Measurements from ENCODE around the gene C11orf87. TPM values are rescaled to one million over a fixed set of nuclear protein-coding genes. Genes with fewer than 3 reads are reported as not detected.

The C11orf87 gene
- total and polyA plus RNA-seq, 2 donors (not counting 1 experiment from before 2014, with no cell fraction given), result 0.34 TPM; not detected in 1

DNA sequence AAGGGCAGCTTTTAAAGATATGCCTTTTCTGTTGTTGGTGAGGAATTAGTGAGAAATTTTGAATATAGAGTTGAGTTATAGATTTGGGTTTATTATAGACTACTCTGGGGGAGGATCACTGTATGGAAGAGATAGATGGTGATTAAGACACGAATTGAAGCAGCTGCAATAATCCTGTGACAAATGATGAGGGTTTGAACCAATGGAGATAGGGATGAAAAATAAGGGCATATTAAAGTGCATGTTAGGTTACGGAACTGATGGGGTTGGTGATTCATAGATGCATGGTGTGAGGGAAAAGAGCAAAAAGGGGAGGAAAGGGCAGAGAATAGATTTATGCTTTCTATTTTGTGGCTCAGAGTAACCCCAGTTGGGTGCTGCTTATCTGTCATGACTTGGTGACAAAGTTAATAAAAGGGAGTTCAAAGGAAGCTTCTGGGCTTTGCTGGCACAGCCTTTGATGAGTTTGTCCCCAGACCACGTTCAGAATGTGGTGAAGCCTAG, 11.8 kb downstream of the C11orf87 start:
- H3K9ac ChIP-seq (ENCODE audit: insufficient read depth, low read length), result no peak overlapping the region
- H3K27me3 ChIP-seq (ENCODE audit: control insufficient read depth, insufficient read depth, low read length), result no peaks in the 10 kb centered on the region
- no peak overlapping the region for H3K4me2 ChIP-seq (ENCODE audit: extremely low read depth, insufficient read depth, low read length)
- H4K20me1 ChIP-seq (ENCODE audit: control insufficient read depth, extremely low read depth, insufficient read depth, low read length), result no peaks in the 10 kb centered on the region
- no peaks in the 10 kb centered on the region for H3K9me3 ChIP-seq (ENCODE audit: control insufficient read depth, insufficient read depth, low read depth, low read length)
- H2AFZ ChIP-seq (ENCODE audit: low read length), result no peak overlapping the region
- peak in 1 of 2 donors; percentile 38 for DNase-seq (ENCODE audit: low read depth in 2 of 2)
- TF ChIP-seq EZH2 (IDR thresholded peaks at IDR 0.05; ENCODE audit: low read length, missing control alignments) (no peak), CTCF (conservative IDR thresholded peaks at IDR 0.05 in 1 of 2, IDR thresholded peaks at IDR 0.05 in 1 of 2; ENCODE audit: low read depth in 1 of 2, low read length in 2 of 2) (no peak)
- H3K27ac ChIP-seq (ENCODE audit: insufficient read depth, low read length), result no peak overlapping the region
- H3K4me1 ChIP-seq (ENCODE audit: control insufficient read depth, extremely low read depth, insufficient read depth, low read length), result no peaks in the 10 kb centered on the region
- H3K4me3 ChIP-seq (replicated peaks in 1 of 4; ENCODE audit: control extremely low read depth in 1 of 4, insufficient read depth in 1 of 4, low read depth in 3 of 4, low read length in 4 of 4), result no peak overlapping the region
- H3K36me3 ChIP-seq (ENCODE audit: control insufficient read depth, insufficient read depth, low read length), result no peaks in the 10 kb centered on the region
- H3K79me2 ChIP-seq (ENCODE audit: control insufficient read depth, insufficient read depth, low read length), result no peaks in the 10 kb centered on the region

- no peak for TF ChIP-seq CTCF (conservative IDR thresholded peaks at IDR 0.05 in 1 of 2, IDR thresholded peaks at IDR 0.05 in 1 of 2; ENCODE audit: low read depth in 1 of 2, low read length in 2 of 2)
- no peak for TF ChIP-seq EZH2 (IDR thresholded peaks at IDR 0.05; ENCODE audit: low read length, missing control alignments)
- H3K9ac ChIP-seq (ENCODE audit: insufficient read depth, low read length), result no peak overlapping the region
Observed at GRCh38 chr11:109435121-109435742, 13.2 kb downstream of the C11orf87 start.

DNA sequence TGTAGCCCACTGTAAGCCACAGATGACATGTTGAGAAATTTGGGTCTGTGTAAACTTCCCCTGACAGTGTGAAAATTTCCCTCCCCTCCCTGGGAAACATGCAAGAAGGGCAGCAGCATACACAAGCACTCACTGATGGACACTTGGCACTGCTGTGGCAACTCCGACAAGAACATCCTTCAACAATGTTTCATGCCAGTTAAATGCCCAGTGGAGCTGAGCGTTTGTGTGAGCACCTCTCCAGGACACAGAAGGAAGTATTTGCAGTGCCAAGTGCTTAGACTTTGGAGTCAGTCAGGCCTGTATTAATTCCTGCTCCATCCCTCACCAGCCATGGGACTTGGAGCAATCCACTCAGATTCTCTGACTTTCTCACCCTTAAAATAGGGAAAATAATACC, 17.7 kb downstream of the C11orf87 start:
- Histone ChIP-seq H3K27me3 (ENCODE audit: control insufficient read depth, insufficient read depth, low read length) (no peaks in the 10 kb centered on the region), H3K9me3 (ENCODE audit: control insufficient read depth, insufficient read depth, low read depth, low read length) (no peaks in the 10 kb centered on the region), H3K79me2 (ENCODE audit: control insufficient read depth, insufficient read depth, low read length) (no peaks in the 10 kb centered on the region), H3K4me3 (replicated peaks in 1 of 4; ENCODE audit: control extremely low read depth in 1 of 4, insufficient read depth in 1 of 4, low read depth in 3 of 4, low read length in 4 of 4) (no peak overlapping the region), H4K20me1 (ENCODE audit: control insufficient read depth, extremely low read depth, insufficient read depth, low read length) (no peaks in the 10 kb centered on the region), H3K9ac (ENCODE audit: insufficient read depth, low read length) (no peak overlapping the region), H3K4me2 (ENCODE audit: extremely low read depth, insufficient read depth, low read length) (no peak overlapping the region), H3K4me1 (ENCODE audit: control insufficient read depth, extremely low read depth, insufficient read depth, low read length) (no peaks in the 10 kb centered on the region), H3K27ac (ENCODE audit: insufficient read depth, low read length) (no peak overlapping the region), H3K36me3 (ENCODE audit: control insufficient read depth, insufficient read depth, low read length) (no peaks in the 10 kb centered on the region), H2AFZ (ENCODE audit: low read length) (no peak overlapping the region)
- no peak for TF ChIP-seq CTCF (conservative IDR thresholded peaks at IDR 0.05 in 1 of 2, IDR thresholded peaks at IDR 0.05 in 1 of 2; ENCODE audit: low read depth in 1 of 2, low read length in 2 of 2)
- no peak for TF ChIP-seq EZH2 (IDR thresholded peaks at IDR 0.05; ENCODE audit: low read length, missing control alignments)
- DNase-seq (ENCODE audit: low read depth in 2 of 2), result no peak

More at GRCh38 chr11:109435121-109435742, 13.2 kb downstream of the C11orf87 start:
- Histone ChIP-seq H3K4me1 (ENCODE audit: control insufficient read depth, extremely low read depth, insufficient read depth, low read length) (no peaks in the 10 kb centered on the region), H3K27me3 (ENCODE audit: control insufficient read depth, insufficient read depth, low read length) (no peaks in the 10 kb centered on the region), H3K4me3 (replicated peaks in 1 of 4; ENCODE audit: control extremely low read depth in 1 of 4, insufficient read depth in 1 of 4, low read depth in 3 of 4, low read length in 4 of 4) (no peak overlapping the region), H3K9me3 (ENCODE audit: control insufficient read depth, insufficient read depth, low read depth, low read length) (no peaks in the 10 kb centered on the region), H3K27ac (ENCODE audit: insufficient read depth, low read length) (no peak overlapping the region), H3K36me3 (ENCODE audit: control insufficient read depth, insufficient read depth, low read length) (no peaks in the 10 kb centered on the region), H3K79me2 (ENCODE audit: control insufficient read depth, insufficient read depth, low read length) (no peaks in the 10 kb centered on the region), H3K4me2 (ENCODE audit: extremely low read depth, insufficient read depth, low read length) (no peak overlapping the region), H2AFZ (ENCODE audit: low read length) (no peak overlapping the region), H4K20me1 (ENCODE audit: control insufficient read depth, extremely low read depth, insufficient read depth, low read length) (no peaks in the 10 kb centered on the region)
- peak in 1 of 2 donors; percentile 95 for DNase-seq (ENCODE audit: low read depth in 2 of 2)
